Epithelial cell of proximal tubule (primary cell): ENCODE measurements around the gene NKX2-2. TPM values are rescaled to one million over a fixed set of nuclear protein-coding genes. Genes with fewer than 3 reads are reported as not detected.

ENCODE experiments used
- DNase-seq: peaks from one replicate; pipeline ENCODE4 v3.0.0-alpha.2; 2011; ENCODE audit warnings: low read depth
- H3K4me3 ChIP-seq: 2 replicates; pipeline ENCODE4 v1.5.1; 2011; ENCODE audit warnings: low read depth, mild to moderate bottlenecking, low read length
- CTCF ChIP-seq: conservative IDR thresholded peaks from 2 replicates; pipeline ENCODE4 v1.5.1; 2012; ENCODE audit warnings: low read depth, mild to moderate bottlenecking, low read length
- total RNA-seq: library from RNA; depleted of rRNA; stranded (reverse); fragments of >200 nt; gene quantifications from 2 replicates; pipeline ENCODE4 v1.2.3, GENCODE V29; 2015

Gene NKX2-2
- total RNA-seq, 1 donor from 2014 or later: not detected

GRCh38 chr20:21512634-21513180 is 1.2 kb downstream of the NKX2-2 start:
- DNase-seq: no peak
- TF ChIP-seq CTCF: no peak
- H3K4me3 ChIP-seq: peak overlapping the region; percentile 19

GRCh38 chr20:21511850-21512633 is 1.8 kb downstream of the NKX2-2 start:
- no peak for DNase-seq
- TF ChIP-seq CTCF: no peak
- peak overlapping the region; percentile 19 for H3K4me3 ChIP-seq

GRCh38 chr20:21511485-21511849 is 2.4 kb downstream of the NKX2-2 start:
- TF ChIP-seq CTCF: no peak
- no peak overlapping the region for H3K4me3 ChIP-seq
- no peak for DNase-seq

- no peak for DNase-seq
- TF ChIP-seq CTCF: no peak
- peak overlapping the region; percentile 37 for H3K4me3 ChIP-seq
Observed at GRCh38 chr20:21510414-21511384, 3.2 kb downstream of the NKX2-2 start.

GRCh38 chr20:21509597-21510371 is 4.1 kb downstream of the NKX2-2 start:
- TF ChIP-seq CTCF: peak; percentile 7
- H3K4me3 ChIP-seq: peak overlapping the region; percentile 37
- DNase-seq: no peak

GRCh38 chr20:21509079-21509596 is 4.7 kb downstream of the NKX2-2 start:
- no peak overlapping the region for H3K4me3 ChIP-seq
- no peak for TF ChIP-seq CTCF
- no peak for DNase-seq
